ENCODE results near the gene EOLA1.
"Not testable (repeated sequence)": the region's sequence is repeated elsewhere in the genome, so short reads cannot be mapped to it uniquely, and the experiment has no call there.

Gene EOLA1

DNA sequence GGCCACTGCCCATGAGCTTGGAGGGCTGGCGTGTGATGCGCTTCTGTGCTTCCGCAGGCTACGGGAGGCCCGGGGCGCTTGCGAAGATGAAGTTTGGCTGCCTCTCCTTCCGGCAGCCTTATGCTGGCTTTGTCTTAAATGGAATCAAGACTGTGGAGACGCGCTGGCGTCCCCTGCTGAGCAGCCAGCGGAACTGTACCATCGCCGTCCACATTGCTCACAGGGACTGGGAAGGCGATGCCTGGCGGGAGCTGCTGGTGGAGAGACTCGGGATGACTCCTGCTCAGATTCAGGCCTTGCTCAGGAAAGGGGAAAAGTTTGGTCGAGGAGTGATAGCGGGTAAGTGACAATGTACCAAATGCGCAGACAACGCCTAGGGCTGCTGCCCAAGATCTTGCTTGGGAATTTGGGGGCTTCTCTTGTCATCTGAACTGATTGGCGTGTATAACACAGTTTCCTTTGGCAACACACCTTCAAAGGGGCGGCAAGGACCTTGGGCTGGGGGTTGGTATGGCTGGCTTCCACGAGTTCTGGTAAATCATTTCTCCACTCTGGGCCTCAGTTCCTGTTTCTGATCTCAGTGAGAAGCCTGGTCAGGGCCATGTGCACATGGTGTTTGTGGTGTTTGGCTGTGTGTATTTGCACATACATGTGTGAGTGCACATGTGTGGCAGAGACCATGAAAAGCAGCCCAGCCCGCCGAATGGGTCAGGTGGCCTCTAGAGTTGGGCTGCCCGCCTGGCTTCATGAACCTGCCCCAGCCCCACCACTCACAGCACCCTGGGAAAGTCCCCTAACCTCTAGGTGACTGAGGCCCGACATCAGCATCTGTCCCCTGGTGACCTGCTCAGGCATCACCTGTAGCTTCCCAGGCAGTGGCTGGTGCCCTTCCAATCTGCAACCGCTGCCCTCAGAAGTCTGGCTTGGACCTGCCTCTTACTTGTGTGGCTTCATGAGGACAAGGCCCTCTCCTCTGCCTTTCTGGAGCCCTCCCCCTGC, 5.0 kb downstream of the EOLA1 start:
- not testable (repeated sequence) for DNase-seq (ENCODE audit: low read depth)

DNA sequence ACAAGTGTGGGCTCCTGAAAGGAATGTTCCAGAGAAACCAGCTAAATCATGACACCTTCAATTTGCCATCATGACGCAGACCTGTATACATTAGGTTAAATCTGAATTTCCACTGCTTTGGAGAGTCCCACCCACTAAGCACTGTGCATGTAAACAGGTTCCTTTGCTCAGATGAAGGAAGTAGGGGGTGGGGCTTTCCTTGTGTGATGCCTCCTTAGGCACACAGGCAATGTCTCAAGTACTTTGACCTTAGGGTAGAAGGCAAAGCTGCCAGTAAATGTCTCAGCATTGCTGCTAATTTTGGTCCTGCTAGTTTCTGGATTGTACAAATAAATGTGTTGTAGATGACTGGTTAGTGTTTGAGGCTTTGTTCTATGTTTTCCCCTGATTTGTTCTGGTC, 6.2 kb downstream of the EOLA1 start:
- not testable (repeated sequence) for DNase-seq (ENCODE audit: low read depth)

DNA sequence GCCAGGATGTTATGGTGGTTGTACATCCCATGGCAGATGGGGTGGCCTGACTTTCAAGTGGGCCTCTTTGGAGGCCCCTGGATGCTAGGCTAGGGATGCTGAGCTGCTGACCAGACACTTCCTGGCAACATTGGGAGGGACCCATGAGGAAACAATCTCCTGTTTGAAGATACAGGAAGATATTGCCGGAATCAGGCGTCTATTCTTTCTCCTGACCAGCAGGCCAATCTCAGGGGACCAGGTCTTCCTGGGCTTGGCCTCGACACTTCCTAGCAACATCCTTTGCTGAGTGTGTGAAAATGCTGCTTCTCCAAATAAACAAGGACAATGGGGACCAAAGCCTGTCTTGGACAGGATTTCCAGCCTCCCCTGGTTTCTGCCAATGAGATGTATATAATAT, 7.0 kb downstream of the EOLA1 start:
- DNase-seq (ENCODE audit: low read depth), result not testable (repeated sequence)

DNA sequence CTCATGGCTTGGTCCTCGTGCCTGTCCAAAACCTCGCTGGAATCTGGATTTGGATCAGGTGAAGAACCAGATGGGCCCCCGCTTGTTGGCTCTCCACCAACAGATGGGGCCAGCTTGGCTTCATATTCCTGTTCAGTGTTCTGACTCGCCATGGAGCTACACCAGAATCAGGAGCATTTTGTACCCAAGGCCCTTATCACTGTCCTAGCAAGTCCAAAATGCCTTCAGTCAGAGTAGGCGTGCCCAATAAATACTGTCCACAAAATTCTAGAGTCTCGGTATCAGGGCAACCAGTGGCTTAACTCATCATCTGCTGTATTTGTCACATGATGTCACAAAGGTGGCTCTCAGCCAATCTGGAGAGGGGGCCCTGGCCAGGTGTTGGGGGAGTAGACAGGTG, 8.9 kb downstream of the EOLA1 start, which contains the start of gene HSFX3:
Gene HSFX3 (minus strand): TSS at position 224 of the 400 bp plus-strand sequence. CDS start 72 bp downstream, at position 152.
- DNase-seq (ENCODE audit: low read depth), result not testable (repeated sequence)

DNA sequence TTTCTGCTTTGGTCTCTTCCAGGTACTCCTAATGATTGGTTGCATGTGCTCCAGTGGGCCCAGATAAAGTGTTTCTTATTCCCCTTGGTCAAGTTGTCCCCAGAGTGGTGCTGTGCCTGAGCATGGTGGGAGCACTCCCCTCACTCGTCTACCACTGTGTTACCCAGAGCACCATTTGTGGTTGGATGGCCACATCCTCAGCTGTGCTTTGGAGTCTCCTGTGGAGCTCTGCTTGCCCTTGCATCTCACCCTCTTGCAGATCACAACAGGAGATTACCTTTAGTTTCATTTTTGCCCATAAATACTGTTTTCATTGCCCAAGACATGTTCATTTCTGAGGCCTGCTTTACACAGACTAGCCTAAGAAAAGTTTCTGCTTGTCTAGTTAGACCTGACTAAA, 9.6 kb downstream of the EOLA1 start:
- not testable (repeated sequence) for DNase-seq (ENCODE audit: low read depth)

DNA sequence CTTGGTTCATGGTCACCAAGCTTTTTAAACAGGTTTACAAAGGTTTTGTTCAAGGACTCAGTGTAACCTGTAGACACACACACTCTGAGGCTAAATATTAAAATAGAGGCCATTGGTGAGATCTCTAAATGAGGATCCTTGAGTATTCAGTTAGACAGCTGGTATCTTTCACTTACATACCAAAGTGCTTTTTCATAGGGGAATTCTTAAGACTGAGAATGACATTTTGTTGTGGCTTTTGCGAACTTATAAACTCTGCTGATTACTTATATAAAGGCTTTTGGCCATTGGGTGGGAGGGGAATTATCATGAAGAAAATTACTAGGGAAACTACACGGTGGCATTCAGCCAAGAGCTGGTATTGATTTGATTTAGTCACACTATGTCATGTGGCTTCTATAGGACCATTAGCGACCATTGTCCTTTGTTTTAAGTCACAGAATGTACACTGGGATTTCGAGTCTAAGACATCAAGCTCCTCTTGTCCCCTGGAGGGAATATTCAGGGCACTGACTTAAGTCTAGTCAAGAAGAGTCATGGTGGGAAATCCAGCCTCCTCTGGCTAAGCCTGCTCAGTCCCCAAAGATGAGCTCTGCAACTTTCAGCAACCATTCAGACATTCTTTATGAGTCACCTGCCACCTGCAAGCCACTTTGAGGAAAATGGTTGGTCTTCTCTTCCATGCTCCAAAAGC, 10.6 kb downstream of the EOLA1 start:
- not testable (repeated sequence) for DNase-seq (ENCODE audit: low read depth)

DNA sequence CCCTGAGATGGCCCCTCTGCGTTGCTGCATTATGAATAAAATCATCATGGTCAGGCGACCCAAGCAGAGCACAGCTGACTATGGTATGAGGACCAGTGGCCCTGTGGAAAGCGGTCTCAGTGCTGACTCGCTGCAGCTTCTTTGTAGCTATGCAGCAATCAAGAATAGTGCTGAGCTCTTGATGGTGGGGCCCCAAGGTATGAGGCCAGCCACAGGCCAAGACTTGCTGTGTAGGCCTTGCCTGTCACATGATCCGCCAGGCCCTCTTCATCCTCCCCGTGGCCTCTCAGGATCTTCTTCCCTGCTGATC, 11.1 kb downstream of the EOLA1 start:
- DNase-seq (ENCODE audit: low read depth), result not testable (repeated sequence)

DNA sequence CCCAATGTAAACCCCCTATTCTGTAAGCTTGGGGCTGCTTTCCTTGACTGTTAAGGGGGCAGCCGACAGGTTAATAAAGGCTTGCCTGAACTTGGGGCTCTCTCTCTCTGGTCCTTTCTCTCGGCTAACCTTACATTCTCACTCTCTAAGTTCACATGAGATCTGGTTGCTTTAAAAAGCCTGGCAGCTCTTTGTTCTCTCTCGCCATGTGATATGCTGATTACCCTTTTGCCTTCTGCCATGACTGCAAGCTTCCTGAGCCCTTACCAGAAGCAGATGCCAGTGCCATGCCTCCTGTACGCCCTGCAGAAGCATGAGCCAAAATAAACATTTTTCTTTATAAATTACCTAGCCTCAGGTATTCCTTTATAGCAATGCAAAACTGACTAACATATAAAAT, 14.4 kb downstream of the EOLA1 start:
- not testable (repeated sequence) for DNase-seq (ENCODE audit: low read depth)

DNA sequence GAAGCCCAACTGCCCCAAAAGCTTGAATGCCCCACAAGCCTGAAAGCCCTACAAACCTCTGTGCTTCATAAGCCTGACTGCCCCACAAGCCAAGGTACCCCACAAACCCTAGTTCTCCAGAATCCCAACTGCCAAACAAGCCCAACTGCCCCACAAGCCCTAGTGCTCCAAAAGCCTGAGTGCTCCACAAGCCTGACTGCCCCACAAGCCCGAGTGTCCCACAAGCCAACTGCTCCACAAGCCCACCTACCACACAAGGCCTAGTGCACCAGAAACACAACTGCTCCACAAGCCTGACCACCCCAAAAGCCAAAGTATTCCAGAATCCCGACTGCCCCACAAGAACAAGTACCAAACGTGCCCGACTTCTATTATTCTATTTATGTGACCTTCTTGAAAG, 22.5 kb downstream of the EOLA1 start:
- no peak for DNase-seq (ENCODE audit: low read depth)

DNA sequence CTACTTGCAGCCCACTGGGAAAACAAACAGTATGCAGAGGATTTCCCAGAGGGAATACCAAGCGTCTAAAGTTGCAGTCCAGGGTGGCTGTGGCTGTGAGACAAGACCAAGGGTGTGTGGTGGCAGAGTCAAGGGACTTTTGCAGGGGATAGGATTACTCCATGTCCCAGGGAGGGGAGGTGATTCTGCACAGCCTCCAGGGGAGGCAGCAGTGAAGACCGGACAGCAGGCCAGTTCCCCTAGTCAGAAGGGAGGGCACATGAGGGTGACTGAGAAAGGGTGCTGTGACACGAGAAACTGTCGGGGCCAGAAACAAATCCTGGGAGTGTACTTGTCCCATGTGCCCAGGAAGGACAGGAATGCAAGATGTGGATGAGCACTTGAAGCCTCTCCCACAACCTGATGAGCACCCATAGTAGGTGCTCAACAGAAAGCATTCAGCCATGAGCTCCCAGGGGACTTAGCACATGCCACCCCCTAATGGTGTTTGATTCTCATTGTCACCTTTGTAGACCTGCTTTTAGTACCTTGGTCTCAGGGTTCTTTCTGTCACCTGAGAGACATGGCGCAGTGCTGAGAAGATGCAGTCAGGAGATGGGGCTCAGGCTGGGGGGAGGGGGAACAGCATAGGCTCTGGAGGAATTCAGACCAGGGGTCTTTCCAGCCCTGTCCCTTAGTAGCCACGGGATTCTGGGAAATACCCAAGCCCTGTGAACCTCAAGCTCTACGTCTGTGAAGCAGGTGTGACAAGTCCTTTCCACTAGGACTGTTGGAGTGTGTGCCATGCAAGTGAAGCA, 27.0 kb downstream of the EOLA1 start:
- DNase-seq (ENCODE audit: low read depth), result no peak

DNA sequence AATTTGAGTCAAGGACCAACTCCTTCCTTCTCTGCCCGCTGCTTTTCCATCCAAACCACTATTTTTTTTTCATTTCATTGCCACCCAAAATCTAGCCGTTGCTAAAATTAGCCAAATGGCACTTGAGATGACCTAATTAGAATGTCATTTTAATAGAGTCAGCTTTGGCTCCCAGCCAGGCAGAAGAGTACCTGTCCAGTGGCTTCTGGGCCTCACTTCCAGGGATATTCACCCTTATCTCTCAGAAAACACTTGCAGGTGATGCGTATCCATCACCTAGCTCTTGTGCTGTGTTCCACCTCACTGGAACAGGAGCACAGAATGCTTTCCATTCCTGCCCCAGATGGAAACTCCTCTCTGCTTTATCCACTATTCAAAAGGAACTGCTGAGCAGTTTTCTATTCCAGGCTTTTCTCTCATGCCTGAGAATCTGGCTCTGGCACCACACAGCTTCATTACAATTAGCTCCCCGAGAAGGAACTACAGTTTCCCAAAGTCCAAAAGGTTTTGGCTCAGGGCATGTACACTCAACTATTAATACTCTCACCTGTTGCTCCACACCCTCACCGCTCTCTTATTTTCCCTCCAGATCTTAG, 28.0 kb downstream of the EOLA1 start:
- DNase-seq (ENCODE audit: low read depth), result no peak

DNA sequence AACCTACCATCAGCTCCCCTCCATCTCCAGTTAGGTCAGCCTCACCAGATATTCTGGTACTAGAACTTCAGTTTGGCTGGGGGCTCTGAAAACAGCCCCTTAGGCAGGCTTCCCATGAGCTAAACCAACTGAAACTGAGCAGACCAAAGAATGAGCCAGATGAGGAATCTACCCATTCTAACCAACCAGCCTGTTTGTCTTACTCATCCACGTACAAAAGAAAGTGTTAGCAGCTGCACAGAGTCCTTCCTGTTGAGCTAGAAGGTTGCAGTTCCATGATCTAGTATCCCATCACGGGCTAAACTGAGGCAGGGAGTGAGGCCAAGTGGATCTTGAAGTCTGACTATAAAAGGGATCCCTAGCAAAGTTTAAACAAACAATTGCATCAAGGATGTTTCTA, 29.0 kb downstream of the EOLA1 start:
- no peak for DNase-seq (ENCODE audit: low read depth)

DNA sequence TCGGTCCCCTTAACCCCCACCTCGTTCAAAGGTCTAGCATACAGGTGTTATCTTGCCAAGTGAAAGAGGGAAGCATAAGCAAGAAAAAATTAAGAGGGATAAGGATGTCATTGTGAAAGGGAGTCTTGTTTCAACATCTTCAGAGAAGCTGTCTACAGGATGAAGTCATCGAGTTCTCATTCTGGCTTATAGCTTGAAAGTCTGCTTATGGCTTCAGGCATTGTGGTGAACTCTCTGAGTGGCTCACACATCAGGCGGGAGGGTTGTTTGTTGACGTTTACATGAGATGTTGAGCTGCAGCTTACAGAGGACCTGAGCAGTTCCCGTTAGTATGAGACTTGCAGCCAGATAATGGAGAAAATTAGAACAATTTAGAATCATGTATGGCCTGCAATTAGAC, 29.9 kb downstream of the EOLA1 start:
- peak; percentile 11 for DNase-seq (ENCODE audit: low read depth)

DNA sequence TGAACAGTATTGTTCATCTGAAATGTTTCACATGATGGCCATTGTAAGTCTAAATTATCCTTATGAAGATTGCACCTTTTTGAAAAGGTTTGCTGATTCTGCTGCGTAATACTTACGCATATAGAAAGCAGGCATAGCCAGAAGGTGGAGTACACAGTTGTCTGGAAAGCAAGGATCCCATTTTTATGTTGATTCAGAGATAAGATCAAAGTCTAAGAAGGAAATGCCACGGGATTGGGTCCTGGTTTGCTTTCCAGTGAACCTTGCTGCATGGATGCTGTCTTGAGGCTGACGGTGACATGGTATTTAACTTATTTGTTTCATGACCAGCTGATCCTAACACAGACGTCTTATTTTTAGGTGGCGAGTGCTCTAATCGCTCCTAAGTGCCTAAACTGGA, 31.0 kb downstream of the EOLA1 start:
- DNase-seq (ENCODE audit: low read depth), result no peak

DNA sequence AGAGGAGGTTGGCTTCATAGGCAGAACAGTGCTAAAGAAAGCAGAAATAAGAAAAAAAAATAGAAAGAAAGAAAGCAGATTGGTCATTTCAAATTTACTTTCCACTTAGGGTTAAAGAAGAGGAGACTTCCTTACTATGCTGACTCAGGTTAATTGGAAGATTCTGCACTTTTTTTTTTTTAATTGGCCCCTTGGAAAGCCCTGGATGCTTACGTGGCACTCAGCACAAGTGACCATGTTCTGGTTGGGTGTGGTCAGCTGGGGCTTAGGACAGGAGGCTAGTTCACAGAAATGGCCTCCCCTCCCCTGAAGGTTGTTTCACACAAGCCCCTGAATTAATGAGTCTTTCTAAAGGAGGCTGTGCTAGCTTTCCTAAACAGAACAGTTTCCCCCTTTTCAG, 31.9 kb downstream of the EOLA1 start:
- DNase-seq (ENCODE audit: low read depth), result no peak

DNA sequence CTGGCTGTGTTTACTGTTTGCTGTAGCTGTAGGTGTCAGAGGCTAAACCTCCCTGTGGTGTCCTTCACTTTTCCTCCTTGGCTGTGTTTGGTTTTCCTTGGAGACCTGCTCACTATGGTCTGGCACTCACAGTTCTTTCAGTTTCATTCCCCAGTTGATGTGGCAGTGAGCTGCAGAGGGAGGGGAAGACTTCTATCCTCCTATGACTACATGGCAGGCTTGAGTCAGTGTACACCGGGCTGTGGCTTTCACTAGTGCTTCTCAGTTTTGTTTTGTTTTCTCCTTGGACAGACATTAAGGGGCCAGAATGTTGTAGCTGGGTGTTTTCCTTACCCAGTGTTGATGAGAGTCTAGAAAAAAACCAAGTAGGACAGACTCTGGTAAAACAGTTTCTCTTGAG, 32.6 kb downstream of the EOLA1 start:
- not testable (repeated sequence) for DNase-seq (ENCODE audit: low read depth)

DNA sequence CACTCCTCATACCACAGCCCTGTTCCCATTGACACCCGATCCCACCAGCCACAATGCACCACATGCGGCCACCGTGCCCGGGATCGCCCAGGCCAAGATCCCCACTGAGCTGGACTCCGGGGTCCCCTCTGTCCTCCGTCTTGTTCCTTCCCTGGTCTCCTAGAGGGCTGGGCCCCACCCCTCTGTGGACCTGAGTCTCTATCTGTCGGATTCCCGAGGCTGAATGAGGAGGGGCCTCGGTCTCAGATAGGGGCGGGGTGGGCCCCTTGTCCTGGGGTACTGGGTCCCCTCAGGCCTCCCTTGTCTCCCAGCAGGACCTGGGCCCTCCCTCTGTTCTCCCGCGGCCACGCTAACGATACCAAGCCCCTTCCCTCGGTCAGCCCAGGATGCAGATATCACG, 44.8 kb downstream of the EOLA1 start:
- not testable (repeated sequence) for DNase-seq (ENCODE audit: low read depth)

DNA sequence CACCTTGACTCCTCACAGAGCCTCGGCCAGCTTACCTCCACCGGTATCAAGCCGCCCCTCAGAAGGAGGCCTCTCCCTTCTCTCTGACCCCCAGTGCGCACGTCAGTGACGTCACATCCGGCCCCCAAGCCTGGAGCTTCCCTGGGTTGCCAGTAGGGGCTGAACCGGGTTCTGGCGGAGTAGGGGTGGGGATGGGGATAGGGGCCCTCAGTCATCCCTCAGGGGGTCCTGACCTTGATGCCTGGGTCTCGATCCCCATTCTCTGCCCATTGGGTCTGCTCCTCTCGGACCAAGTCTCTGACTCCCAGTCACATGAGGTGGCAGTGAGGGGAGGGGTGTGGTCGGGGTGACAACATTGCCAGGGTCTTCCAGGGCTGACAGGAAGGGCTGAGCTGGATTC, 46.5 kb downstream of the EOLA1 start, which contains the start of gene MAGEA9B:
Gene MAGEA9B (minus strand): TSS at position 101 of the 400 bp plus-strand sequence. CDS start 4,280 bp downstream, outside the sequence.
- not testable (repeated sequence) for DNase-seq (ENCODE audit: low read depth)

DNA sequence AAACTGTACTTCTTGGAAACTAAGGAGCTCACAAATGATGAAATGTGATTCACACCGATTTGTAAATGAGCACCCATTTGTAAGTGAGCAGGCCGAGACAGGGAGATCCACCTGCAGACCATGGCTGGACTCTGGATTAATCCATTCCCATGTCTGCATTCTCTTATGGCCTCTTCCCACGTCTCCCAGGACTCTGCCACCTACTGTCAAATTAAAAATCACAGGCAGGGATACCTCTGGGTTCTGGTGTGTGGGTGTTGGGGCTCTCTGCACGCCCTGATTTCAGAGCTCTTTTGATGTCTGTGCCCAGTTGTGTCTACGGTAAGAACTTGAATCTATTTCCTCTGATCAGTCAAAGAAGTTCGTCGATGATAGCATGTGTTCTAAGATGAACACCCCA, 50.2 kb downstream of the EOLA1 start:
- not testable (repeated sequence) for DNase-seq (ENCODE audit: low read depth)

DNA sequence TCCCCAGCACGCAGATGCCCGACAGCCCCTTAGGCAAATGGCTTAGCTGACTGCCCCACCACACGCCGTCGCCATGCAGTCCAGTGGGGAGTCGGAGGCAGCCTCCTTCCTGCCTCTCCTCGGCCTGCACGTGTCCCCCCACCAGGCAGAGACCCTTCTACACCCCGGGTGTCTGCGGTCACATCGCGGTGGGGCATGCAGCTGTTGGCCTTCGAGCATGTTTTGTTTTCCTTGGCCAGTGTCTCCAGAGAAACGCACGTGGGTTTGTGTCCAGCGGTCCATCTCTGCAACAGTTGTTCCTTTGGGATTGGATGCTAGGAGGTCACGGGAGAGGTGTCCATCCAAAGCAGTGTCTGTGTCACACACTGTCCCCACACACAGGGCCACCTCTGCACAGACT, 54.4 kb downstream of the EOLA1 start, which contains the start of gene HSFX2:
Gene HSFX2 (minus strand): TSS at position 101 of the 400 bp plus-strand sequence. CDS start 614 bp downstream, outside the sequence.
- DNase-seq (ENCODE audit: low read depth), result not testable (repeated sequence)

DNA sequence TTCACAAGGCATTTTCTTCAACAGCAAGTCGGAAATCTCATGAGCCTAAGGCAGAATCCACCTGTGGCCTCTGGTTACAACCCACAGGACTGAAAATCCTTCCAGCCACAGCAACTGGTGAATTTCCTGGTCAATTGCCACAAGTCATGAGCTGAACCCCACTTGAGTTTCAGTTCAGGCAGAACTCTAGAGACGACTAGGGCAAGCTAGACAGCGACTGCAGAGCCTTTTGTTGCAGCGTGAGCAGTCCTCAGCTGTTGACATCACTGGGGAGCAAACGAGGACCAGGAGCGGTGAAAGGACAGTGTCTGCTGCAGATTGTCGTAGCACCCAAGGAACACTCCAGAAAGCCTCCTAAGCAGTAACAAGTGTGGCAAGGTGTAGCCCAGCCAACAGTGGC, 55.1 kb downstream of the EOLA1 start:
- DNase-seq (ENCODE audit: low read depth), result not testable (repeated sequence)
